ENCODE measurements around the gene CES2. TPM values are rescaled to one million over a fixed set of nuclear protein-coding genes. Genes with fewer than 3 reads are reported as not detected.
"Not testable (repeated sequence)": the region's sequence is repeated elsewhere in the genome, so short reads cannot be mapped to it uniquely, and the experiment has no call there.

The CES2 gene
- total RNA-seq, 1 experiment from 2014 or later = 37.6 TPM

GRCh38 chr16:66953462-66954096 is 18.3 kb downstream of the CES2 start:
- CTCF ChIA-PET = interaction anchor here (0.6 to 1.3 kb wide), 5 partner anchors 182 to 1052 kb away, joined by 3 to 14 read pairs (median 3); no protein-coding TSS in a partner anchor
- Histone ChIP-seq H3K4me3 (ENCODE audit: low read depth, low read length, poor library complexity, severe bottlenecking) (no peak overlapping the region), H3K27ac (ENCODE audit: low read depth, low read length, poor library complexity, severe bottlenecking) (no peak overlapping the region), H3K36me3 (ENCODE audit: insufficient read depth, low read length, poor library complexity, severe bottlenecking) (no peaks in the 10 kb centered on the region), H3K27me3 (replicated peaks; ENCODE audit: insufficient read depth, low read depth, low read length, poor library complexity) (no peaks in the 10 kb centered on the region), H3K9me3 (ENCODE audit: low read depth, low read length, poor library complexity, severe bottlenecking) (peaks cover 7% of the 10 kb centered on the region), H3K4me1 (ENCODE audit: insufficient read depth, low read length, poor library complexity, severe bottlenecking) (no peaks in the 10 kb centered on the region)
- POLR2A ChIA-PET (ENCODE audit: low non-redundant PET) = interaction anchor here (0.6 kb wide), 2 partner anchors 53 to 261 kb away, joined by 3 read pairs; no protein-coding TSS in a partner anchor
- no peak for DNase-seq (ENCODE audit: low spot score)
- TF ChIP-seq, protein P1, sequence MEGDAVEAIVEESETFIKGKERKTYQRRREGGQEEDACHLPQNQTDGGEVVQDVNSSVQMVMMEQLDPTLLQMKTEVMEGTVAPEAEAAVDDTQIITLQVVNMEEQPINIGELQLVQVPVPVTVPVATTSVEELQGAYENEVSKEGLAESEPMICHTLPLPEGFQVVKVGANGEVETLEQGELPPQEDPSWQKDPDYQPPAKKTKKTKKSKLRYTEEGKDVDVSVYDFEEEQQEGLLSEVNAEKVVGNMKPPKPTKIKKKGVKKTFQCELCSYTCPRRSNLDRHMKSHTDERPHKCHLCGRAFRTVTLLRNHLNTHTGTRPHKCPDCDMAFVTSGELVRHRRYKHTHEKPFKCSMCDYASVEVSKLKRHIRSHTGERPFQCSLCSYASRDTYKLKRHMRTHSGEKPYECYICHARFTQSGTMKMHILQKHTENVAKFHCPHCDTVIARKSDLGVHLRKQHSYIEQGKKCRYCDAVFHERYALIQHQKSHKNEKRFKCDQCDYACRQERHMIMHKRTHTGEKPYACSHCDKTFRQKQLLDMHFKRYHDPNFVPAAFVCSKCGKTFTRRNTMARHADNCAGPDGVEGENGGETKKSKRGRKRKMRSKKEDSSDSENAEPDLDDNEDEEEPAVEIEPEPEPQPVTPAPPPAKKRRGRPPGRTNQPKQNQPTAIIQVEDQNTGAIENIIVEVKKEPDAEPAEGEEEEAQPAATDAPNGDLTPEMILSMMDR (conservative IDR thresholded peaks at IDR 0.05; ENCODE audit: low read depth, low read length) = no peak
- no peak for TF ChIP-seq EZH2 (IDR thresholded peaks at IDR 0.05; ENCODE audit: borderline replicate concordance, low read depth, low read length, poor library complexity, severe bottlenecking)
- intact Hi-C loops (cut with micrococcal nuclease; ENCODE audit: unreplicated experiment) = loop anchor here (2.0 to 5.0 kb wide), 3 partner anchors 59 to 444 kb away; partner anchors contain the start of gene MATCAP1
- no TSS peak for BruUV-seq (replicated peaks)

DNA sequence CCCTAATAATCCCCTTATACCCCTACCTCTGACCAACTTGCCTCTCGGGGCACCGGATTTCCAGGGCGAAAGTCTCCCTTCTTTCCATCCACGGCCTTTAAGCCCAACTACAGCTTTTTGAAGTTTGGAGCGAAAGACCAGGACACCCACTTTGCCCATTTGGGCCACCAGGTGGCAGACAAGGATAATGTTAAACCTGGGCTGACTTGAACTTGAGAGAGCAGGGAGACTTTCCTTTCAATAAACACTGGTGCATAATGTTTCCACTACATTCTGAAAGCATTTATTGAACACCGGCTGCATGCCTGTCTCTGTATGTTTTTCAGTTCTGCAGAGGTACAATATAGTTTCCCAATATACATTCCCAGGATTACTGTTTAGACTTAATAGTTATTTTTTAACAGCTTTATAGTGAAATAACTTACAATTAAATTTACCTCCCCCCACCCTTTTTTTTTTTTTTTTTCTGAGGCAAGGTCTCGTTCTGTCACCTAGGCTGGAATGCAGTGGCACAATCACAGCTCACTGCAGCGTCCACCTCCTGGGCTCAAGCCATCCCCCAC is 18.9 kb downstream of the CES2 start:
- intact Hi-C loops (cut with micrococcal nuclease; ENCODE audit: unreplicated experiment) = loop anchor here (2.0 to 5.0 kb wide), 3 partner anchors 58 to 443 kb away; partner anchors contain the start of gene MATCAP1
- peak; percentile 87 for DNase-seq (ENCODE audit: low spot score)

DNA sequence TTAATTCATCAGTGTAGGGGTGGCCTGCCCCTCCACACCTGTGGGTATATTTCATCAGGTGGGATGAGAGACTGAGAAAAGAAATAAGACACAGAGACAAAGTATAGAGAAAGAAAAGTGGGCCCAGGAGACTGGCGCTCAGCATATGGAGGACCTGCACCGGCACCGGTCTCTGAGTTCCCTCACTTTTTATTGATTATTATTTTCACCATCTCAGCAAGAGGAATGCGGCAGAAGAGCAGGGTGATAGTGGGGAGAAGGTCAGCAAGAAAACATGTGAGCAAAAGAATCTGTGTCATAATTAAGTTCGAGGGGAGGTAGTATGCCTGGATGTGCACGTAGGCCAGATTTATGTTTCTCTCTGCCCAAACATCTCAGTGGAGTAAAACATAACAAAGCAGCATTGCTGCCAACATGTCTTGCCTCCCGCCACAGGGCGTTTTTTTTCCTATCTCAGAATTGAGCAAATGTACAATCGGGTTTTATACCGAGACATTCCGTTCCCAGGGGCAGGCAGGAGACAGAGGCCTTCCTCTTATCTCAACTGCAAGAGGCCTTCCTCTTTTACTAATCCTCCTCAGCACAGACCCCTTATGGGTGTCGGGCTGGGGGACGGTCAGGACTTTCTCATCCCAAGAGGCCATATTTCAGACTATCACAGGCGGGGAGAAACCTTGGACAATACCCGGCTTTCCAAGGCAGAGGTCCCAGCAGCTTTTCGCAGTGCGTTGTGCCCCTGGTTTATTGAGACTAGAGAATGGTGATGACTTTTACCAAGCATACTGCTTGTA is 20.2 kb downstream of the CES2 start:
- H3K9me3 ChIP-seq (ENCODE audit: low read depth, low read length, poor library complexity, severe bottlenecking); H3K4me1 ChIP-seq (ENCODE audit: insufficient read depth, low read length, poor library complexity, severe bottlenecking); CTCF ChIA-PET: not testable (repeated sequence)

More for the DNA sequence above, 18.9 kb downstream of the CES2 start:
- ChIA-PET POLR2A (ENCODE audit: low non-redundant PET) (interaction anchor here (0.6 kb wide), 2 partner anchors 53 to 260 kb away, joined by 3 read pairs; no protein-coding TSS in a partner anchor), CTCF (interaction anchor here (0.6 to 1.3 kb wide), 5 partner anchors 181 to 1052 kb away, joined by 3 to 14 read pairs (median 3); no protein-coding TSS in a partner anchor)
- H3K9me3 ChIP-seq (ENCODE audit: low read depth, low read length, poor library complexity, severe bottlenecking) = peaks cover 7% of the 10 kb centered on the region
- no peaks in the 10 kb centered on the region for H3K27me3 ChIP-seq (replicated peaks; ENCODE audit: insufficient read depth, low read depth, low read length, poor library complexity)
- H3K4me1 ChIP-seq (ENCODE audit: insufficient read depth, low read length, poor library complexity, severe bottlenecking) = no peaks in the 10 kb centered on the region
- TF ChIP-seq, protein P1 (conservative IDR thresholded peaks at IDR 0.05; ENCODE audit: low read depth, low read length) = peak; percentile 90
- no peak for TF ChIP-seq EZH2 (IDR thresholded peaks at IDR 0.05; ENCODE audit: borderline replicate concordance, low read depth, low read length, poor library complexity, severe bottlenecking)
- no peaks in the 10 kb centered on the region for H3K36me3 ChIP-seq (ENCODE audit: insufficient read depth, low read length, poor library complexity, severe bottlenecking)
- H3K27ac ChIP-seq (ENCODE audit: low read depth, low read length, poor library complexity, severe bottlenecking) = no peak overlapping the region
- H3K4me3 ChIP-seq (ENCODE audit: low read depth, low read length, poor library complexity, severe bottlenecking) = no peak overlapping the region
- BruUV-seq (replicated peaks) = no TSS peak

GRCh38 chr16:66956154-66956457 is 20.8 kb downstream of the CES2 start:
- H3K27ac ChIP-seq (ENCODE audit: low read depth, low read length, poor library complexity, severe bottlenecking); H3K27me3 ChIP-seq (replicated peaks; ENCODE audit: insufficient read depth, low read depth, low read length, poor library complexity); H3K36me3 ChIP-seq (ENCODE audit: insufficient read depth, low read length, poor library complexity, severe bottlenecking); CTCF ChIA-PET; H3K4me3 ChIP-seq (ENCODE audit: low read depth, low read length, poor library complexity, severe bottlenecking); POLR2A ChIA-PET (ENCODE audit: low non-redundant PET); H3K9me3 ChIP-seq (ENCODE audit: low read depth, low read length, poor library complexity, severe bottlenecking); DNase-seq (ENCODE audit: low spot score); H3K4me1 ChIP-seq (ENCODE audit: insufficient read depth, low read length, poor library complexity, severe bottlenecking); BruUV-seq (replicated peaks): not testable (repeated sequence)
- intact Hi-C loops (cut with micrococcal nuclease; ENCODE audit: unreplicated experiment) = loop anchor here (5.0 kb wide), 1 partner anchor 196 kb away; the partner anchor contains the start of gene B3GNT9

More for the DNA sequence above, 20.2 kb downstream of the CES2 start:
- H3K36me3 ChIP-seq (ENCODE audit: insufficient read depth, low read length, poor library complexity, severe bottlenecking); H3K27me3 ChIP-seq (replicated peaks; ENCODE audit: insufficient read depth, low read depth, low read length, poor library complexity); H3K4me3 ChIP-seq (ENCODE audit: low read depth, low read length, poor library complexity, severe bottlenecking); DNase-seq (ENCODE audit: low spot score); H3K27ac ChIP-seq (ENCODE audit: low read depth, low read length, poor library complexity, severe bottlenecking); POLR2A ChIA-PET (ENCODE audit: low non-redundant PET); BruUV-seq (replicated peaks): not testable (repeated sequence)
- intact Hi-C loops (cut with micrococcal nuclease; ENCODE audit: unreplicated experiment) = loop anchor here (2.0 to 5.0 kb wide), 2 partner anchors 197 to 227 kb away; partner anchors contain the start of genes B3GNT9 and MATCAP1

Data from A673 (cell line).